HUES6 (cell line): ENCODE measurements around the gene LIAS.

Source experiments
- H3K27ac ChIP-seq: 2 replicates; pipeline ENCODE4 v1.7.0; 2013; ENCODE audit warnings: low read depth, mild to moderate bottlenecking, low read length, inconsistent platforms
- H3K27me3 ChIP-seq: 2 replicates; pipeline ENCODE4 v1.6.1; 2013; ENCODE audit warnings: low read length; ENCODE audit not compliant: control insufficient read depth, insufficient read depth
- H3K36me3 ChIP-seq: 2 replicates; pipeline ENCODE4 v1.6.1; 2013; ENCODE audit warnings: low read length; ENCODE audit not compliant: control insufficient read depth, insufficient read depth
- H3K4me1 ChIP-seq: 2 replicates; pipeline ENCODE4 v1.6.1; 2013; ENCODE audit warnings: low read length; ENCODE audit not compliant: control insufficient read depth, insufficient read depth
- H3K4me3 ChIP-seq: 2 replicates; pipeline ENCODE4 v1.5.1; 2013; ENCODE audit warnings: low read depth, low read length
- H3K9ac ChIP-seq: one replicate; pipeline ENCODE4 v1.6.1; 2013; ENCODE audit warnings: mild to moderate bottlenecking, low read length
- H3K9me3 ChIP-seq: 2 replicates; pipeline ENCODE4 v1.6.1; 2013; ENCODE audit warnings: low read depth, low read length; ENCODE audit not compliant: control insufficient read depth, insufficient read depth

Gene LIAS

DNA sequence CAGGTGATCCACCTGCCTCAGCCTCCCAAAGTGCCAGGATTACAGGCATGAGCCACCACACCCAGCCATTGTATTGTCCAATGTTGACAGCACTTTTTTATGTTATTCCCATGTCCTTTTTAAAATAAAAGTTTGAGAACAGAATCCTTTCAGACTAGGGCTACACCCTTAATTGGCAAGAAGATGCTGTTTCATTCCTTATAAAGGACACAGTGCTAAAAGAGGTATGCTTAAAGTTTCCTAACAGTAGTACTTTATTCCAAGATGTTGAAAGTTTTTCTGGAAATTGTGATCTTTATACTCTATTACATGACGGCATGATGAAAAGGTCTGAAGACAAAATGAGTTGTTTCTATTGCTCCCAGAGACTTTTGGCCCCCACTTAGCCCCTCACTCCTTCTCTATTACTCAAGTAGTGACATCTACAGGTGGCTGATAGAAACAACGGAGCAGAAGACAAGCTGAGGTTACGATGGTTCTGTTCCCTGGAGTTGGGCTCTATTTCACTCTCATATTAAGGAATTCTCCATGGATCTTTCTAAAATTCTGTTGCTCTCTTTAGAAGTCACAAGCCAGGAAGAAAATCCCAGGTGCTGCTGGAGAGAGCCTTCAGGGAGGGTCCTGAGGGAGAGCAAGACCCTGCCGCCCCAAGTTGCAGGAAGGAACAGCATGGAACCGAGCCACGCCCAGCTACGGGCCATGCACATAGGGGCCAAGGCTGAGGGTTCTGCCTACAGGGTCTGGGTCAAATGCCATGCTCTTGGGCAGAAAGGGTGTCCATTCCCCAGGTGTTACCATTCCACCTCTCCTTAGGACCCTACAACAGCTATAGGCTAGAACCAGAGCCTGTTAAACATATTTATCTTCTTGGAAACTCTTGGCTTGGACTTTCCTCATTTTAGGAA is 22.9 kb upstream of the LIAS start:
- no peak overlapping the region for H3K9ac ChIP-seq
- H3K4me3 ChIP-seq = no peak overlapping the region
- no peaks in the 10 kb centered on the region for H3K36me3 ChIP-seq

GRCh38 chr4:39441593-39441992 is 17.3 kb upstream of the LIAS start:
- Histone ChIP-seq H3K4me3 (no peak overlapping the region), H3K36me3 (no peaks in the 10 kb centered on the region), H3K9ac (no peak overlapping the region), H3K27ac (no peak overlapping the region), H3K4me1 (no peaks in the 10 kb centered on the region), H3K27me3 (no peaks in the 10 kb centered on the region), H3K9me3 (no peaks in the 10 kb centered on the region)

More for the DNA sequence above, 22.9 kb upstream of the LIAS start:
- Histone ChIP-seq H3K9me3 (no peaks in the 10 kb centered on the region), H3K27me3 (no peaks in the 10 kb centered on the region), H3K27ac (no peak overlapping the region), H3K4me1 (no peaks in the 10 kb centered on the region)

GRCh38 chr4:39442998-39443397 is 15.9 kb upstream of the LIAS start:
- H3K4me3 ChIP-seq = no peak overlapping the region
- H3K4me1 ChIP-seq = peaks cover 4% of the 10 kb centered on the region
- no peak overlapping the region for H3K27ac ChIP-seq
- no peaks in the 10 kb centered on the region for H3K9me3 ChIP-seq
- no peak overlapping the region for H3K9ac ChIP-seq
- no peaks in the 10 kb centered on the region for H3K36me3 ChIP-seq
- H3K27me3 ChIP-seq = no peaks in the 10 kb centered on the region

DNA sequence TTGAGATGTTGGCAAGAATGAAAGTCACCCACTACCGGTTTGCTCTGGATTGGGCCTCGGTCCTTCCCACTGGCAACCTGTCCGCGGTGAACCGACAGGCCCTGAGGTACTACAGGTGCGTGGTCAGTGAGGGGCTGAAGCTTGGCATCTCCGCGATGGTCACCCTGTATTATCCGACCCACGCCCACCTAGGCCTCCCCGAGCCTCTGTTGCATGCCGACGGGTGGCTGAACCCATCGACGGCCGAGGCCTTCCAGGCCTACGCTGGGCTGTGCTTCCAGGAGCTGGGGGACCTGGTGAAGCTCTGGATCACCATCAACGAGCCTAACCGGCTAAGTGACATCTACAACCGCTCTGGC is 12.4 kb upstream of the LIAS start:
- no peaks in the 10 kb centered on the region for H3K27me3 ChIP-seq
- peaks cover 15% of the 10 kb centered on the region for H3K36me3 ChIP-seq
- H3K4me1 ChIP-seq = peaks cover 4% of the 10 kb centered on the region
- no peak overlapping the region for H3K27ac ChIP-seq
- H3K9ac ChIP-seq = peak overlapping the region; percentile 58
- H3K4me3 ChIP-seq = peak overlapping the region; percentile 65
- H3K9me3 ChIP-seq = no peaks in the 10 kb centered on the region

- Histone ChIP-seq H3K36me3 (peaks cover 21% of the 10 kb centered on the region), H3K27me3 (no peaks in the 10 kb centered on the region), H3K4me3 (peak overlapping the region; percentile 65), H3K9ac (peak overlapping the region; percentile 58), H3K4me1 (peaks cover 4% of the 10 kb centered on the region), H3K27ac (no peak overlapping the region), H3K9me3 (no peaks in the 10 kb centered on the region)
Measured at GRCh38 chr4:39446842-39447573, 11.8 kb upstream of the LIAS start.

DNA sequence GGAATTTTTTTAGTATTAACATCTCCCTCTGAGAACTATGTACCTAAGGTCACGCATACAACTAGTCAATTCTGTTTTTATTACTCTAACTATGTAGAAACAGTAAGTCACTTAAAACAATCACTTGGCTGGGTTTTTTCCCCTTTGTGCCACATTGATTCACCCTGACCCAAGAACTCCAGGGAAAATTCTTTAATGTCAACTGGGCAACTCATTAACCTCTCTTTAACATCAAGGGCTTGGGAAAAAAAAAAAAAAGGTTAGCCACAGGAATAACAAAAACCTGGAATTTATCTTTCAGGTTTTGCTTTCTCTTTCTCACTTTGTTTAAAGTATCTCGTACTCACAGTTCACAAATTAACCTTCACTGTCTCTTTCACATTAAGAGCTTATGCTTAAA is 8.2 kb upstream of the LIAS start:
- no peaks in the 10 kb centered on the region for H3K9me3 ChIP-seq
- H3K9ac ChIP-seq = no peak overlapping the region
- H3K27me3 ChIP-seq = no peaks in the 10 kb centered on the region
- peaks cover 4% of the 10 kb centered on the region for H3K4me1 ChIP-seq
- peaks cover 57% of the 10 kb centered on the region for H3K36me3 ChIP-seq
- H3K4me3 ChIP-seq = no peak overlapping the region
- no peak overlapping the region for H3K27ac ChIP-seq

DNA sequence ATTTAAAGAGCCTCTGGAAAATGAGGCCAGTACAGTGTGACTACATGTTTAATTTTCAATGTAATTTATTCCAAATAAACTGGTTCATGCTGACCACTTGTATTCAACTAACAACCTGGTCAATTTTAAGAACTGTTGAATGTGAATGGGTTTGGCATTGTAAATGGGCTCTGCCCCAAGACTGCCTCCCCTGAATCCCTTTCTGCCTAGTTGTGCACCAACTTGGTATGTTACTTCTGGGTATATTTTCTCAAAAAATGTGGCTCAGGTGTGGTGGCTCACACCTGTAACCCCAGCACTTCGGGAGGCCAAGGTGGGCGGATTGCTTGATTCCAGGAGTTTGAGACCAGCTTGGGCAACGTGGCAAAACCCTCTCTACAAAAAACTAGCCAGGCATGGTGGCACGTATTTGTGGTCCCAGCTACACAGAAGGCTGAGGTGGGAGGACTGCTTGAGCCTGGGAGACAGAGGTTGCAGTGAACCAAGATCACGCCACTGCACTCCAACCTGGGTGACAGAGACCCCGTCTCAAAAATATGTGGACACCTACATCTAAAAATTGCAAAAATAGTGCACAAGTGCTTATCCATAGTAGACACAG is 7.3 kb upstream of the LIAS start:
- Histone ChIP-seq H3K36me3 (peaks cover 66% of the 10 kb centered on the region), H3K27me3 (no peaks in the 10 kb centered on the region), H3K9me3 (no peaks in the 10 kb centered on the region), H3K4me1 (peaks cover 4% of the 10 kb centered on the region), H3K4me3 (no peak overlapping the region), H3K9ac (no peak overlapping the region), H3K27ac (no peak overlapping the region)

DNA sequence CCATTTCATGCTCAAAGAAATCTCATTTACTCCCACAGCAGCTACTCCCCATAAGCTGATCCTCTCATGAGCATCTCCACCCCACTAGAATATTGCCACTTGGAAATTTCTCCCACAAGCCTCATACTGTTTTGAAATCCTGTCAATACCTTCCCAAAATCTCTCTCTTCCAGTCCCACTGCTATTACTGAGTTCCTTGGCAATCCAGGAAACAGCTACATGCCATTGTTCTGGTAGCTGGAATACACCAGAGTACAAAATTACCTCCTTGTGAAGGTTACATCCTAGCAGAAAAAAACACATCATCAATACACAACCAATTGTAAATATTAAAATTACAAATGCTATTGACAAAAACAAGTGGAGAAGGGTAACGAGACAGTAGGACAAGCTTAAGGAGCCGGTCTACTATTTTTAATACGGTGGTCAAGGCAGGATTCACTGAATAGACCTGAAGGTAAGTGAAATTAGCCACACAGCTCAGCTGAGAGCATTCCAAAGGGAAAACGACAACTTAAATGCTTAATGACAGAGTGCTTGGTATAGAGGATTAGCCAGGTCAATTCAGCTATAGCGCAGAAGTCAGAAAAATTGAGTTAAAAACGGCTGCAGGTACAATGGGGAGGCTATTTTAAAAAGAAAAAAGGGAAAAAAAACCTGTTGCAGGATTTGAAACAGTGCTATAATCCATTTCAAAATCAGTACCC is 6.5 kb upstream of the LIAS start:
- no peak overlapping the region for H3K27ac ChIP-seq
- H3K27me3 ChIP-seq = no peaks in the 10 kb centered on the region
- no peak overlapping the region for H3K4me3 ChIP-seq
- H3K9me3 ChIP-seq = no peaks in the 10 kb centered on the region
- H3K9ac ChIP-seq = no peak overlapping the region
- peaks cover 4% of the 10 kb centered on the region for H3K4me1 ChIP-seq
- H3K36me3 ChIP-seq = peaks cover 74% of the 10 kb centered on the region

DNA sequence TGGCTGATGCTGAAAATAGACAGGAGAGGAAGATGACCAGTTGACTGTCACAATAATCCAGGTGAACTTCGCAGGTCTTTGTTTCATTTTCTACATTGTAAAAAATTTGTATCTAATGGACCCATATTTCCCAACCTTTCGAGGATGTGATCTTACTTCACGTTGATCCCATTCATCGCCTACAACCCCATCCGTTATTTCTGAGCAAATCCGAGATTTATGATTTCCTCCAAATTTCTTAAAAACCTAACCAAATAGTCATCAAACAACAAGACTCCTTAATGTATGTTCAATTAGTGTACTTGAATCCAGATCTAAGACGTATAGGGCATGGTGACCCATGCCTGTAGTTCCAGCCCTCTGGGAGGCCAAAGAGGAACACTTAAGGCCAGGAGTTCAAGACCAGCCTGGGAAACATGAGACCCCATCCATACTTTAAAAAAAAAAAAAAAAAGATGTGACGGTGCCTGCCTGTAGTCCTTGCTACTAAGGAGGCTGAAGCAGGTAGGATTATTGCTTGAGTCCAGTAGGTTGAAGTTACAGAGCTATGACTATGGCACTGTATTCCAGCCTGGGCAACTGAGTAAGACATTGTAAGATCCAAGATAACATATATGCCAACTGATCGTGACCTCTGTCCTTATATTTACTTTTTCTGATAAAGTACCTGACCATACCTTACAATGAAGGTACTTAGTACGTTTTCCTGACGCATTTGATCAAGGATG is 5.8 kb upstream of the LIAS start:
- Histone ChIP-seq H3K36me3 (peaks cover 81% of the 10 kb centered on the region), H3K27me3 (no peaks in the 10 kb centered on the region), H3K27ac (no peak overlapping the region), H3K9ac (no peak overlapping the region), H3K9me3 (no peaks in the 10 kb centered on the region), H3K4me1 (no peaks in the 10 kb centered on the region), H3K4me3 (no peak overlapping the region)

DNA sequence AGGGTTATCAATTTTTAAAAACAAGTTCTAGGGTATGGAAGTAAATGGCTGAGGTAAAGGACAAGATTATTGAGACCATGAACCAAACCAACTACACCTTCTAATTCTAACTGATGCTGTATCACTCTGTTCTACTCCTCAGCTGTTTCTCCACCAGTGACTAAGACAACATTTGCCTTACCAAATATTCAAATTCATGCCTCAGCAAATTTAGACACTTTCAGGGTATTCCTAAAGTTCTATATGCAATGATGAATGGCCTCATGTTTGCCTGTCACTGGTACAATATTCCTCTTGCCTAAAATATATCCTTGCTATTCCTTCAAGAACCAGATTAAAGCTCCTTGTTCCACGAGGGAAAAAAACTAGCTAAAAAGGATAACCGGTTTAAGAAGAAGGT is 5.1 kb upstream of the LIAS start:
- H3K36me3 ChIP-seq = peaks cover 82% of the 10 kb centered on the region

More for the DNA sequence above, 5.1 kb upstream of the LIAS start:
- Histone ChIP-seq H3K27me3 (no peaks in the 10 kb centered on the region), H3K9me3 (no peaks in the 10 kb centered on the region), H3K4me3 (no peak overlapping the region), H3K27ac (no peak overlapping the region), H3K4me1 (no peaks in the 10 kb centered on the region), H3K9ac (no peak overlapping the region)
